NCI-H1092 (cell line): ENCODE data around the gene PIGT.

Source experiments
- DNase-seq: peaks from one replicate; lab custom pipeline; 2025; lab: John Stamatoyannopoulos, UW

Gene PIGT

GRCh38 chr20:45400346-45401031, 15.5 kb upstream of the PIGT start:
- no peak for DNase-seq

GRCh38 chr20:45402946-45403345, 13.0 kb upstream of the PIGT start:
- DNase-seq = no peak

DNA sequence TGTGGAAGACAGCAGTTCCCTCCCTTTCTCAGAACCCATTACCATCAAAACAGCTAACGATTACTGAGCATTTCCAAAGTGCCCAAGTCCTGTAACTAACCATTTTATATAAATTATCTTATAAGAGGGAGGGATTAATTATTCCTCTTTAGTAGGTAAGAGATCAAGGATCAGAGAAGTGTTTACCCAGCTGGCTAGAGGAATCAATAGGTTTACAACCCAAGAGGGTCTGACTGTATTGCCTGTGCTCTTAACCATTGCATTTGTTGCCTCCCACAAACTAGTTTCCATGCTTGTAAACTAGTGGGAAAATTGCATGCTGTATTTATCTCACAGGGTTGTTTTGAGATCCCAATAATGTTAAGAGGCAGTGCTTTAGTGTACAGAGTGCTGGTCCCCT, 11.5 kb upstream of the PIGT start:
- DNase-seq = peak; percentile 31

- no peak for DNase-seq
Observed at GRCh38 chr20:45405571-45406259, 10.2 kb upstream of the PIGT start.

DNA sequence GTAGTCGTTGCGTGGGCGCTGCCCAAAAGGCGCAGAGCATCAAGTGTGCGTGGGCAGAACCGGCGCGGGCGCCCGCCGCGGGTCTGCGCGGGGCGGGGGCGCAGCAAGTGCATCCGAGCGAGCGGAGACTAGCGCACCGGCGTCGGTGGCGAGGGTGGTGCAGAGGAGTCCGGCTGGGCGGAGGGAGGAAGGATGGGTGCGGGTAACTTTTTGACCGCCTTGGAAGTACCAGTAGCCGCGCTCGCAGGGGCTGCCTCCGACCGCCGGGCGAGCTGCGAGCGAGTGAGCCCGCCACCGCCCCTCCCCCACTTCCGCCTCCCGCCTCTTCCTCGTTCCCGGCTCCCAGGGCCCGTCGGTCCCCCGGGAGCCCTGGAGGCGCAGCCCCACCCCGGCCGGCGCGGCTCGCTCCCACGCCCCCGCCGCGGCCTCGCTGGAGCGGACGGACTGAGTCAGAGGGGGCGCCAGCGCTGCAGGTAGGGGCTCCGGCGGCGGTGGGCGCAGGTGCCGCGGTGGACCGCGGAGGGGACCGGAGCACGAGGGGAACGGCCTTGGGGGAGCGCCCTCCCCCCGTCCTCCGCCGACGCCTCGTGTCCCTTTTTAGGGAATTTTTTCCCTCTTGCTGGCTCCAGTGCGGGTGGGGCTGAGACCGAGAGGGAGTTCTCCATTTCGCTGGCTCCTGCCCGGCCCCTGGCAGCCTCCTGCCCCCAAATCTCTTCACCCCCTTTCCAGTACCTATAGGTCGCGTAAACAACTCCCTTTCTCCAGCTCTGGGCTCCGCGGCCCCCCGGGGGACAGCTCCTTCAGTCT, 9.5 kb upstream of the PIGT start:
- peak; percentile 46 for DNase-seq

GRCh38 chr20:45407067-45407745, 8.7 kb upstream of the PIGT start:
- DNase-seq = no peak

DNA sequence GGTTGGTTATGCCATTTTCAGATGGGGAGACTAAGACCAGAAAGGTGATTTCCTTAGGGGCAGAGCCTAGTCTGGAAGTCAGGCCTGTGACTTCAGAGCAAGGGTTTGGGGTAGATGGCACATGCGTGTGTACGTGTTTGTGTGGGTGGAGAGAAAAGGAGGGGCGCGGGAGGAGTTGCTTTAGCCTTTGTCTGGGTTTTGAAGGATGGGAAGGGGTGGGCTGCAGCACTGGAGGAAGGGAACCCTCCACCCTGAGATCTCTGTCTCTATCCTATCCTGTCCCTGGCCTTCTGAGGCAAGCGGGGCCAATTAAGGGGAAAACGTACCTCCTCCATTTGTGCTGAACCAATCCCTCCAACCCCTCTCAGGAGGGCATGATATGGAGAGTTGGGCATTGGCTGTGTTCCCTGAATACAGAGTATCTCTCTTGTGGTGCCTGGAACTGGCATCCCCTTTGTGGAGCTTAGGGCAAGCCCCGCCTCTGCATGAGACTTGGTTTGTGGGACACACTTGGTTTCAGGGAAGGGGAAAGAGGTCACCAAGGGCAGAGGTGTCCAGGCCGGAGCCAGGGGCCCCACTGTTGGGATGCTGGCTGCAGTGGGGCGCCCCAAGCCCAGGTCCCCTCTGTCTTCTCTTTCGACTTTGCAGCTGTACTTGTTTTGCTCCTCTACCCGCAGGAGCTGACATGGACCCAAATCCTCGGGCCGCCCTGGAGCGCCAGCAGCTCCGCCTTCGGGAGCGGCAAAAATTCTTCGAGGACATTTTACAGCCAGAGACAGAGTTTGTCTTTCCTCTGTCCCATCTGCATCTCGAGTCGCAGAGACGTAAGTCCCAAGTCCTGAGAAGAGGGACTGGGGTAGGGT, 7.9 kb upstream of the PIGT start, which contains the start of gene DBNDD2:
DBNDD2 (plus strand) TSS at position 507 of the 863 bp plus-strand sequence; CDS start at position 686, 179 bp downstream.
- no peak for DNase-seq

GRCh38 chr20:45408646-45409213, 7.2 kb upstream of the PIGT start:
- no peak for DNase-seq

- no peak for DNase-seq
Observed at GRCh38 chr20:45409521-45410272, 6.2 kb upstream of the PIGT start.

- DNase-seq = no peak
Observed at GRCh38 chr20:45410887-45411286, 5.1 kb upstream of the PIGT start.

- no peak for DNase-seq
Observed at GRCh38 chr20:45412653-45413052, 3.3 kb upstream of the PIGT start.

- no peak for DNase-seq
Observed at GRCh38 chr20:45413479-45413878, 2.5 kb upstream of the PIGT start.

DNA sequence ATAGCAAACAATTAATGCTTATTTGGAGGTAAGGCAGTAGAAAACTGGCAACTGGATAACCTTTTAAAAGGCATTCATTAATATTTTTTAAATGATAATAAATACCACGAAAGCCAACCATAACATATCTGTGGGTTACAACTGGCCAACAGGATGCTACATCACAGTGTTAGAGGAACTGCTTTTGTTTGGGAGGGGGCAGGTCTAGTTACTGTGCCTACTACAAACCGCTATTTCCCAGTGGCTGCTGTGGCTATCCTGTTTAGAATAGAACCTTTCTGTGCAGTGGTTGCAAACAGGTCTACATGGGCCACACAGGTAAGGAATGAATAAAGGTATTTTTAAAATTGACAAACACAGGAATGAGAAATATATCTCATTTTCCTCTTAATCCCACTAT, 976 bp downstream of the PIGT start:
- no peak for DNase-seq

DNA sequence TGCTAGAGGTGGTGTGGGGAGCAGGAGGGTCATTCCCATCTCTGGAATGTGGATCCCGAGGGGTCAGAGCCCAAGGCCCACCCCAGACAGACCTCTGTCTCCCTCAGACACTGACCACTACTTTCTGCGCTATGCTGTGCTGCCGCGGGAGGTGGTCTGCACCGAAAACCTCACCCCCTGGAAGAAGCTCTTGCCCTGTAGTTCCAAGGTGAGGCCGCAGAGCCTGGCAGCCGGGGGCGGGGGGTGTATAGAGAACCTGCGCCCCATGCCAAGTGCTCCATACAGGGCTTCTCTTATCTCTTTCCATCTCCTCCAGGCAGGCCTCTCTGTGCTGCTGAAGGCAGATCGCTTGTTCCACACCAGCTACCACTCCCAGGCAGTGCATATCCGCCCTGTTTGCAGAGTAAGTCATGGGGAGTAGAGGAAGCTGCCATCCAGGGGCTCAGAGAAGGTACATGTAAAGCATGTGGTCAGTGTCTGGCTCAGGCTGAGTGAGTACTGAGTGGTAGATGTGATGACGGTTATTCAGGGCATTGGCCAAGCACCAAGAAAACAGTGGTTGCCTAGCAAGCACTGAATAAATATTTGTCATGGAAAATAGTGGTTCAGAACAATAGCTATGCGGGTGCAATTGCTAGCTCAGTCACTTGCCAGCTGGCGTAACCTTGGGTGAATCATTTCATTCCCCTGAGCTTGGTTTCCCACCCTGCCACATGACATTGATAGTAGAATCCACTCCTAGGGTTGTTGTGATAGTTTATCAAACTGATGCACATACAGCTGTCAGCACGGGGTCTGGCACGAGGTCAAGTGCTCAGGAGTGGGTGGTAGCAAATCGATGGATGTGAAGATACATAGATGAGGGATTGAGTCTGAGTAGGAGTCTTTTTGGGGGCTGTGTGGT, 3.5 kb downstream of the PIGT start:
- peak; percentile 94 for DNase-seq

GRCh38 chr20:45420125-45420524, 4.2 kb downstream of the PIGT start:
- DNase-seq = no peak

DNA sequence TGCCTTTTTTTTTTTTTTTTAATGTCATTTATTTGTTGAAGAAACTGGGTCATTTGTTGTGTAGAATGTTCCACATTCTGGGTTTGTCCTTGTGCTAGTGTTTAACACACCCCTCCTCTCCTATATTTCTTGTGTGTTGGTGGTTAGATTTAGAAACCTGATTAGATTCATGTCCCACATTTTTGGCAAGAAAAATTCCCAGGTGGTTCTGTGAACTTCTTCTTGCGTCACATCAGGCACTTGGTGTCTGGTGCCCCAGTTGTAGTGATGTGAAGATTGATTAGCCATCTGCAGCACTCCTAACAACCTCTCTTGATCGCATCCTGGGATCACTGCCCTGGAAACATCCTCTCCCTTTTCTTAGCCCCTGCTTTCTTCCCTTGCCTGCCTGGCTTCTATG, 7.8 kb downstream of the PIGT start:
- no peak for DNase-seq

DNA sequence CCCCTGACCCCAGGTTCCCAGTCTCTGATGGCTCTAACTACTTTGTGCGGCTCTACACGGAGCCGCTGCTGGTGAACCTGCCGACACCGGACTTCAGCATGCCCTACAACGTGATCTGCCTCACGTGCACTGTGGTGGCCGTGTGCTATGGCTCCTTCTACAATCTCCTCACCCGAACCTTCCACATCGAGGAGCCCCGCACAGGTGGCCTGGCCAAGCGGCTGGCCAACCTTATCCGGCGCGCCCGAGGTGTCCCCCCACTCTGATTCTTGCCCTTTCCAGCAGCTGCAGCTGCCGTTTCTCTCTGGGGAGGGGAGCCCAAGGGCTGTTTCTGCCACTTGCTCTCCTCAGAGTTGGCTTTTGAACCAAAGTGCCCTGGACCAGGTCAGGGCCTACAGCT, 9.6 kb downstream of the PIGT start:
- no peak for DNase-seq

DNA sequence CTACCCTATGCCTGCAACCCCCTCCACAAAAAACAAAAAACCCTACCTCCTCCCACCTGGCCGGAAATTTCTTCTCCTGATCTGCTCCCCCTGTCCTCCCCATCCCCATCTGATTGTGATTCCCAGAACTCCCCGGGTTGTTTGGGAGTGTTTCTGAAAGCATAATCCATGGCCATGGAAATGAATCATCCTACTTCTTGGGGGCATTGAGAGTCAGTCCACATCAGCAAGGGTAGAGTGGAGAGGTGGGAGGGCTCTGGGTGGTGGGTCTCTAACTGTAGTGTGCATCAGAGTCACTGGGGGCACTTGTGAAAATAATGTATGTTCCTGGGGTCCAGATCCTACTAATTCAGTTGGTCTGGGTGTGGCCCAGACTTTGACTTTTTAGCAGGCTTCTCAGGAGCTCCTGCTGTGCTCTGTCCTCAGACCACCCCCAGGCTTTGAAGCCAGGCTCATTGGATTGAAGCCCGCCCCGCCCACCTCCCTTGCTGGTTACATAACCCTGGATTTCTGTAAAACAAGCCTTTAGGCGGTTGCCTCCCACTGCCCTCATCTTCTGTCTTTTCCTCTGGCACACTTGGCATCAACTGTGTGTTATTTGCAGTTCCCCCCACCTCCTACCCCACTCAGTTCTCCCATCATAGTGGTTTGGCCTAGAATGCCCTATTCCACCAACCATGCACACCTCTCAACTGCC, 10.5 kb downstream of the PIGT start:
- no peak for DNase-seq
